ENCODE measurements around the gene LRRC28.
"Not testable (repeated sequence)": the region's sequence is repeated elsewhere in the genome, so short reads cannot be mapped to it uniquely, and the experiment has no call there.

Gene LRRC28

GRCh38 chr15:99250857-99251841, at the start of gene LRRC28:
Gene LRRC28 (plus strand): TSS chr15:99251481. CDS start chr15:99255958, 4,477 bp downstream.
- DNase-seq, result peak; percentile 97

DNA sequence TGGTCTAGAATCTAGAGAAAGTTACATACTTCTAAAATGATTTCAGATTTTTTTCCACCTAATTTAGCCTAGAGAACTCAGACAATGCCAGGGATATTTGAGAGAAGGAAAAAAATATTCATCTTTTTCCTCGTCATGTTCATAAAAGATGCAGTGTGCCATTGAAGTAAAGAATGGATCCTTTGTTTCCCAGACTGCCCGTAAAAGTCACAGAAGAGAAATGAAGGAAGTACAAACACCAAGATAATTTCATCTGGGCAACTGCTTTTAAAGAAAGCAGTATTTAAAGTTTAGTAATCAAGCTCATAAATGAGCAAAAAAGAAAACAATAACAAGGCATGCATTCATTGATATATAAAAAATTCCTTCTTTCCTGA, 49.1 kb upstream of the LRRC28 start:
- no peak for DNase-seq

- DNase-seq, result no peak
Measured at GRCh38 chr15:99207672-99208071, 43.6 kb upstream of the LRRC28 start.

DNA sequence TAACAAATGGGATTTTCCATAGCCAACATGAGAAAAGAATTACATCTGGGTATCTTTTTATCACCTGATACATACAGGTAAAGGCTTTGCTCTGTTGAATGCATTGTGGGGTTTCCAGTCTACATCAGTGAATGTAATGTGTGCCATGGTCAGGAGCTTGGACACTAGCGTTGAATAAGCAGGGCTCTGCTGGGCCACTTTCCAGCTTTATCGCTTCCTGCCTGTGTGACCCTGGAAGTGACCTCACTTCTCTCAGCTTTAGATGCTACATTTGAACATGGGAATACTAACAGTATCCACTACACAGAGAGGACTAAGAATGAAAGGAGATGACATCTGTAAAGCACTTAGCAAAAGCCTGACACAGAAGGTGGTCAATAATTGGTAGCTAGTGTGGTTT, 42.0 kb upstream of the LRRC28 start:
- DNase-seq, result no peak

DNA sequence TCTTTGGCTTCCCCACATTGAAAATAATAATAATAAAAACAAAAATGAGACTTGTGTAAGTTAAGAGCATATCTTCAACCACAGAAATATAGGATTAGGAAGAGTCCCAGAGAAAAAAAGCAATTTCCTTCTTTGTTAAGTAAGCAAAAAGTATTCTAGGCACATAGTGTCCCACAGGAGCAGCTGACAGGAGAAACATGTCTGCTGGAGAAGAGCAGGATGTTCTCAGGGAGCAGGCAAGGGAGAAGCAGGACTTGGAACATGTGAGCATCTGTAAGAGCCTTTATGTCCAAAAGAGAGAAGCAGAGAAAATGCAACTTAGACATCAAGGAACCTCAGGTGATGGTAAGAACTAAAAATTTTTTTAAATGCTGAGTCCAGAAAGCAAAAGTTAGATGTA, 40.9 kb upstream of the LRRC28 start:
- no peak for DNase-seq

DNA sequence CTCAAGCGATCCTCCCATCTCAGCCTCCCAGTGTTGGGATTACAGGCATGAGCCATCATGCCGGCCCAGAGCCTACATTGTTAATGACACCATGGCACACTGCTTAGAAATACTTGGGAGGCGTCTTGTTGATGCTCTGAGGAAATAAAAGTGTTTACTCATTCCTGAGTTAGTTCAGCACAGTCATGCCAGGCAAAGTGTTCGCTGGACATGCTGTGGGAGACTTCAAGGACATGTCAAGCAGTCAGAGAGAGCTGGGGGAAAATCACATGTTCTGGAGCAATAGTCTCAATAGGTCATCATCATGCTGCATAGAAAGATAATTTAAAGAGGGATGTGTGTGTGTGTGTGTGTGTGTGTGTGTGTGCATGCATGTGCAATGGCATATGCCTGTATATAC, 39.4 kb upstream of the LRRC28 start:
- DNase-seq, result no peak

GRCh38 chr15:99212406-99212805, 38.9 kb upstream of the LRRC28 start:
- DNase-seq, result no peak

- peak; percentile 31 for DNase-seq
Measured at GRCh38 chr15:99213187-99213811, 38.0 kb upstream of the LRRC28 start.

- no peak for DNase-seq
Measured at GRCh38 chr15:99224372-99225214, 26.7 kb upstream of the LRRC28 start.

DNA sequence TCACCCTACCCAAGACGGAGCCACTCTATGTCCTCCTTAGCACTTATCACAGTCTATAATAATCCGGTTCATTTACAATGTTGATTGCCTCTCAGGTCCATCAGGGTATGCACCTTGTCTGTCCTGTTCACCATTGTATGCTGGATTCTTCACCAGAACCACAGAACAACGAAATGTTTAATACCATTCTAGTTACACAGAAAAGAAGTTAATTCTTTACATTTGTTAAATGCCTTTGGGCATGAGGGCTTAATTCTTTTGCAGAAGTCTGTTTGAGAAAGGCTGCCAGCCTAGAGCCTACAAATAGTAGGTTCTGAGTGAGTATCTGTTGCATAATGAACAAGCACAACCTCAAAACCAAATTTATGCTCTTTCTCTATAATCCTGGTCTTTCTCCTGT, 24.5 kb upstream of the LRRC28 start:
- no peak for DNase-seq

- DNase-seq, result no peak
Measured at GRCh38 chr15:99228120-99228770, 23.0 kb upstream of the LRRC28 start.

DNA sequence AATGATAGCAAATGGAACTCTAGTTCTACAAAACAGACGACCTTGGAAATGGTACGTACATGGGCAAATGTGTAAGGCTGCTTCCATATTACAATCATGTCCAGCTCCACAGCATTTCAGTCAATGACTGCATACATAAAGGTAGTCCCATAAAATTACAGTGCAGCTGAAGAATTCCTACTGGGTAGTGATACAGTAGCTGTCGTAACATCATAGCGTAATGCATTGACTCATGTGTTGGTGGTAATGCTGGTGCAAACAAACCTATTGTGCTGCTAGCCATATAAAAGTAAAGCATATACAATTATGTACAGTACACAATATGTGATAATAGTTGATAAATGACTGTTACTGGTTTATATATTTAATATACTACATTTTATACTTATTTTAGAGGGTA, 20.4 kb upstream of the LRRC28 start:
- DNase-seq, result no peak

DNA sequence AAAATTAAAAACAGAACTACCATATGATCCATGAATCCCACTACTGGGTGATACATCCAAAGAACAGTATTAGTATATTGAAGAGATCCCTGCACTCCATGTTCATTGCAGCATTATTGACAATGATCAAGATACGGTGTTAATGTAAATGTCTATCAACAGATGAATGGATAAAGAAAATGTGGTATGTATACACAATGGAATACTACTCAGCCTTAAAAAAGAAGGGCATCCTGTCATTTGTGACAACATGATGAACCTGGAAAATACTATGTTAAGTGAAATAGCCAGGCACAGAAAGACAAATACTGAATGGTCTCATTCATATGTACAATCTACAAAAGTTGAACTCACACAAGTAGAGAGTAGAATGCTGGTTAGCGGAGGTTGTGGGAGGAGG, 18.5 kb upstream of the LRRC28 start:
- DNase-seq, result no peak

DNA sequence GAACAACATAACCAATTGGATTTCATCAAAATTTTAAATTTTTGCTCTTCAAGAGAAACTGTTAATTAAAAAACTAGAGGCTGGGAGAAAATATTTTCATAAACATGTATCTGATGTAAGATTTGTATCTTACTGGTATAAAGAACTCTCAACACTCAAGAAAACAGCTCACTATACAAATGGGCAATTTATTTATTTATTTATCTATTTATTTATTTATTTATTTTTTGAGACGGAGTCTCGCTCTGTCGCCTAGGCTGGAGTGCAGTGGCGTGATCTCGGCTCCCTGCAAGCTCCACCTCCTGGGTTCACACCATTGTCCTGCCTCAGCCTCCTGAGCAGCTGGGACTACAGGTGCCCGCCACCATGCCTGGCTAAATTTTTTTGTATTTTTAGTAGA, 17.1 kb upstream of the LRRC28 start:
- DNase-seq, result not testable (repeated sequence)

DNA sequence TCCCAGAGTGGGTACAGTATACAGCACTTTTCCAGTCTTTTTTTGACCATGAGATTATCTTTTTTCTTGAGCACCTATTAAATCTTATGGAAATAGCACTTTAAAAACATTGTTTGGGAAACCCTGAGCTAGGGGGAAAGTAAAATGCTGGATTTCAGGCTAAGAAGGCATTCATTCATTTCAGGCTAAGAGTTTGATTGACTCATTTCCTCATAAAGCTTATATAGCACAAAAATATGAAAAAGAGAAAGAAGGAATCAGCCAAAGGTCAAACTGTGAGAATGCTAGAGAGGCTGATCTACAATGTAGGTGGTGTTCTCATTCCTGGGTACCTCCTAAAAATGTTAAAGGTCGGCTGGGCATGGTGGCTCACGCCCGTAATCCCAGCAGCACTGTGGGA, 12.4 kb upstream of the LRRC28 start:
- DNase-seq, result no peak

- DNase-seq, result no peak
Measured at GRCh38 chr15:99239545-99240198, 11.6 kb upstream of the LRRC28 start.

DNA sequence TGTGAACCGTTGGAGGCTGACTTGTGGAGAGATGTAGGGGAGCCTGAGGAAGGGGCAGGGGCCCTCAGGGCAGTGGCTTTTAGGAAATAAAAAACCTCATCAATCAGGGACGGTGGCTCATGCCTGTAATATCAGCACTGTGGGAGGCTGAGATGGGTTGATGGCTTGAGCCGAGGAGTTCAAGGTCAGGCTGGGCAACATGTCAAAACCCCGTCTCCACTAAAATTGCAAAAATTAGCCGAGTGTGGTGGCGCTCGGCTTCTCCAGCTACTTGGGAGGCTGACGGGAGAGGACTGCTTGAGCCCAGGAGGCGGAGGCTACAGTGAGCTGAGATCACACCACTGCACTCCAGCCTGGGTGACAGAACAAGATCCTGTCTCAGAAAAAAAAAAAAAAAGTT, 9.5 kb upstream of the LRRC28 start:
- no peak for DNase-seq

- no peak for DNase-seq
Measured at GRCh38 chr15:99244306-99244705, 7.0 kb upstream of the LRRC28 start.

DNA sequence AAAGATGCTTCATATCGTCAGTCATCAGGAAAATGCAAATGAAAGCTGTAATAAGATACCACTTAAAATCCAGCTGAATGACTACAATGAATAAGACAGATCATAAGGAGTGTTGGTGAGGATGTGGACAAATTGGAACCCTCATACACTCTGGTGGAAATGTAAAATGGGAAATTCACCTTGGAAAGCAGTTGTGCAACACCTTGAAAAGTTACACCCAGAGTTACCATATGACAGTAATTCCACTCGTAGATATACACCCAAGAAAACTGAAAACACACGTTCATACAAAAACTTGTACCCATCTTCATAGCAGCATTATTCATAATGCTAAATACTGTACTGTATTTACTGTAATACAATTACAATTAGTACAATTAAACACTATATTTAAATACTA, 4.2 kb upstream of the LRRC28 start:
- no peak for DNase-seq

GRCh38 chr15:99248000-99248715, 3.1 kb upstream of the LRRC28 start:
- DNase-seq, result no peak

- DNase-seq, result no peak
Measured at GRCh38 chr15:99249270-99249841, 1.9 kb upstream of the LRRC28 start, which contains the start of gene TTC23. Gene TTC23 (minus strand): TSS chr15:99249581. CDS start chr15:99228712, 20,869 bp downstream.
